Hematopoietic multipotent progenitor cell treated with erythropoietin and hydrocortisone succinate and interleukin-3 and kit ligand, for 4 days (in vitro differentiated cells): ENCODE data around the gene MICA.
A peak's percentile ranks its signal among the peaks of the same experiment; 100 is the strongest.

Experiments
- DNase-seq: peaks from one replicate; pipeline ENCODE4 v3.0.0-alpha.2; 2015

The MICA gene

GRCh38 chr6:31462026-31462963 is 58.9 kb downstream of the MICA start:
- no peak for DNase-seq

- DNase-seq, result peak; percentile 83
Observed at GRCh38 chr6:31462964-31463870, 59.8 kb downstream of the MICA start.

- no peak for DNase-seq
Observed at GRCh38 chr6:31464252-31465184, 61.1 kb downstream of the MICA start.
